Ammon's horn (tissue), 1 donor: ENCODE data around the gene BRK1.
"Not testable (repeated sequence)": the region's sequence is repeated elsewhere in the genome, so short reads cannot be mapped to it uniquely, and the experiment has no call there.

Experiments
- DNase-seq: peaks from one replicate; pipeline ENCODE4 v3.0.0-alpha.2; 2016; ENCODE audit warnings: low spot score

BRK1 gene

GRCh38 chr3:10142707-10143560 is 27.5 kb downstream of the BRK1 start:
- DNase-seq, result no peak

- DNase-seq, result no peak
These were observed 30.2 kb downstream of the BRK1 start for GRCh38 chr3:10145685-10146084.

- no peak for DNase-seq
These were observed 33.8 kb downstream of the BRK1 start for GRCh38 chr3:10149226-10149625.

GRCh38 chr3:10150987-10151386 is 35.5 kb downstream of the BRK1 start:
- no peak for DNase-seq

GRCh38 chr3:10154335-10155122 is 39.1 kb downstream of the BRK1 start:
- no peak for DNase-seq

- no peak for DNase-seq
These were observed 39.6 kb downstream of the BRK1 start for GRCh38 chr3:10155123-10155472.

- DNase-seq, result no peak
These were observed 40.2 kb downstream of the BRK1 start for GRCh38 chr3:10155658-10156057.

- no peak for DNase-seq
These were observed 41.6 kb downstream of the BRK1 start for GRCh38 chr3:10157031-10157430.

GRCh38 chr3:10158555-10158954 is 43.1 kb downstream of the BRK1 start:
- DNase-seq, result not testable (repeated sequence)

- DNase-seq, result no peak
These were observed 44.9 kb downstream of the BRK1 start for GRCh38 chr3:10160346-10160745.

- no peak for DNase-seq
These were observed 45.5 kb downstream of the BRK1 start for GRCh38 chr3:10160925-10161324.

- DNase-seq, result peak; percentile 25
These were observed 46.7 kb downstream of the BRK1 start for GRCh38 chr3:10162185-10162584.

- not testable (repeated sequence) for DNase-seq
These were observed 48.7 kb downstream of the BRK1 start for GRCh38 chr3:10164201-10164545.

GRCh38 chr3:10164546-10165393 is 49.3 kb downstream of the BRK1 start, which contains the start of gene IRAK2:
Gene IRAK2, plus strand, starts transcription at chr3:10164919. Its CDS starts 36 bp downstream, at chr3:10164955.
- peak; percentile 79 for DNase-seq

GRCh38 chr3:10166213-10166604 is 50.7 kb downstream of the BRK1 start:
- no peak for DNase-seq

GRCh38 chr3:10169000-10169496 is 53.6 kb downstream of the BRK1 start:
- DNase-seq, result no peak

- DNase-seq, result no peak
These were observed 55.5 kb downstream of the BRK1 start for GRCh38 chr3:10170915-10171478.

GRCh38 chr3:10173095-10173925 is 57.8 kb downstream of the BRK1 start:
- no peak for DNase-seq

- DNase-seq, result peak; percentile 81
These were observed 58.5 kb downstream of the BRK1 start for GRCh38 chr3:10173926-10174435.

- DNase-seq, result not testable (repeated sequence)
These were observed 59.9 kb downstream of the BRK1 start for GRCh38 chr3:10175334-10175733.

- not testable (repeated sequence) for DNase-seq
These were observed 60.7 kb downstream of the BRK1 start for GRCh38 chr3:10176150-10176549.
